ENCODE results near the gene PDCD2L. TPM values are rescaled to one million over a fixed set of nuclear protein-coding genes. Genes with fewer than 3 reads are reported as not detected.
"Not testable (repeated sequence)": the region's sequence is repeated elsewhere in the genome, so short reads cannot be mapped to it uniquely, and the experiment has no call there.

The PDCD2L gene
- total RNA-seq, 4 donors from 2014 or later, result 7.9 to 15.1 (median 9.1) TPM

GRCh38 chr19:34382471-34382870 lies 21.7 kb upstream of the PDCD2L start:
- Histone ChIP-seq H3K27me3 (no peaks in the 10 kb centered on the region), H3K36me3 (peaks cover 55 to 100% (median 65%) of the 10 kb centered on the region in 3 donors), H3K4me1 (no peaks in the 10 kb centered on the region), H3K9me3 (no peaks in the 10 kb centered on the region), H3K4me3 (no peak overlapping the region), H3K27ac (no peak overlapping the region)
- TF ChIP-seq CTCF (IDR thresholded peaks at IDR 0.05), result no peak
- no peak for TF ChIP-seq POLR2A (IDR thresholded peaks at IDR 0.05)
- DNase-seq, result no peak
- WGBS, 2 donors, result 80 to 100% methylated on average over 1 to 2 of the region's 4 CpGs
- intact Hi-C loops (cut with DNase I), result no loop called here

- Histone ChIP-seq H3K4me1 (no peaks in the 10 kb centered on the region), H3K36me3 (peaks cover 45 to 100% (median 56%) of the 10 kb centered on the region in 3 donors)
- WGBS, 2 donors, result 81 to 91% methylated on average over 5 of the region's 5 CpGs
Observed at GRCh38 chr19:34383599-34383998, 20.6 kb upstream of the PDCD2L start.

GRCh38 chr19:34386645-34387445 lies 17.4 kb upstream of the PDCD2L start:
- H3K36me3 ChIP-seq, result peaks cover 22 to 100% (median 47%) of the 10 kb centered on the region in 3 donors
- intact Hi-C loops (cut with DNase I), result no loop called here
- TF ChIP-seq CTCF (IDR thresholded peaks at IDR 0.05) (no peak), POLR2A (IDR thresholded peaks at IDR 0.05) (no peak)
- H3K4me3 ChIP-seq, result no peak overlapping the region
- H3K4me1 ChIP-seq, result no peaks in the 10 kb centered on the region
- no peak overlapping the region for H3K27ac ChIP-seq
- no peaks in the 10 kb centered on the region for H3K9me3 ChIP-seq
- 90 to 98% methylated on average over 7 to 9 of the region's 9 CpGs for WGBS, 2 donors
- no peak for DNase-seq
- no peaks in the 10 kb centered on the region for H3K27me3 ChIP-seq

More at GRCh38 chr19:34383599-34383998, 20.6 kb upstream of the PDCD2L start:
- TF ChIP-seq CTCF (IDR thresholded peaks at IDR 0.05), result no peak
- no peak for TF ChIP-seq POLR2A (IDR thresholded peaks at IDR 0.05)
- H3K27me3 ChIP-seq, result no peaks in the 10 kb centered on the region
- H3K9me3 ChIP-seq, result no peaks in the 10 kb centered on the region
- H3K27ac ChIP-seq, result no peak overlapping the region
- no peak overlapping the region for H3K4me3 ChIP-seq
- intact Hi-C loops (cut with DNase I), result no loop called here
- DNase-seq, result no peak

- DNase-seq, result no peak
- Histone ChIP-seq H3K36me3 (peaks cover 22 to 100% (median 41%) of the 10 kb centered on the region in 3 donors), H3K9me3 (no peaks in the 10 kb centered on the region), H3K27ac (no peak overlapping the region), H3K4me3 (no peak overlapping the region), H3K27me3 (no peaks in the 10 kb centered on the region), H3K4me1 (no peaks in the 10 kb centered on the region)
- TF ChIP-seq CTCF (IDR thresholded peaks at IDR 0.05), result no peak
- no peak for TF ChIP-seq POLR2A (IDR thresholded peaks at IDR 0.05)
- WGBS, 2 donors, result 100% methylated on average over 1 of the region's 1 CpG; no CpG with 5 or more reads in 1 of the 2 donors
- intact Hi-C loops (cut with DNase I), result no loop called here
Observed at GRCh38 chr19:34387446-34387810, 16.8 kb upstream of the PDCD2L start.

GRCh38 chr19:34388745-34389144 lies 15.5 kb upstream of the PDCD2L start:
- H3K4me3 ChIP-seq; intact Hi-C loops (cut with DNase I); H3K4me1 ChIP-seq; H3K9me3 ChIP-seq; H3K27ac ChIP-seq; H3K27me3 ChIP-seq; DNase-seq: not testable (repeated sequence)
- peaks cover 11 to 100% (median 31%) of the 10 kb centered on the region in 3 donors for H3K36me3 ChIP-seq
- 96 to 100% methylated on average over 2 of the region's 2 CpGs for WGBS, 2 donors
